NCI-H146 treated with DMSO at 0.1 percent for 48 hours (cell line): Measurements from ENCODE around the gene SRMS.
A peak's percentile ranks its signal among the peaks of the same experiment; 100 is the strongest.

Experiments
- DNase-seq: peaks from one replicate; lab custom pipeline; 2025; ENCODE audit not compliant: unreplicated experiment; lab: John Stamatoyannopoulos, UW

Gene SRMS

DNA sequence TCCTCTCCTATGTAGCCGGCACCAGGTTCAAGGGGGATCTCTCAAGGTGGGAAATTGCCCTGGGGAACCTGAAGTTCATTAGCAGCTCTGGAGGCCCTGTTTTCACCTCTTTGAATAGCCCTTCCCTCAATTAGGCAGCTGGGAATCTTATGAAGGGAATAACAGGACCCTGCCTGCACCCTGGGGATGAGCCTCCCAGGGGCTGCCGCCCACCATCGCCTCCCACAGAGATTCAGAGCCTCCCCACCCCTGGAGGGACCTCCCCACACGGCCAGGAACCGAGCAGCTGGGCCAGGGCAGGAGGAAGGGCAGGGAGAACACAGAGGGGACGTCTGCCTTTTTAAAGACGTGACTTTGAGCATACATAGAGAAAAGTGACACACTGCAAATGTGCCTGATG lies 44.0 kb downstream of the SRMS start:
- no peak for DNase-seq

DNA sequence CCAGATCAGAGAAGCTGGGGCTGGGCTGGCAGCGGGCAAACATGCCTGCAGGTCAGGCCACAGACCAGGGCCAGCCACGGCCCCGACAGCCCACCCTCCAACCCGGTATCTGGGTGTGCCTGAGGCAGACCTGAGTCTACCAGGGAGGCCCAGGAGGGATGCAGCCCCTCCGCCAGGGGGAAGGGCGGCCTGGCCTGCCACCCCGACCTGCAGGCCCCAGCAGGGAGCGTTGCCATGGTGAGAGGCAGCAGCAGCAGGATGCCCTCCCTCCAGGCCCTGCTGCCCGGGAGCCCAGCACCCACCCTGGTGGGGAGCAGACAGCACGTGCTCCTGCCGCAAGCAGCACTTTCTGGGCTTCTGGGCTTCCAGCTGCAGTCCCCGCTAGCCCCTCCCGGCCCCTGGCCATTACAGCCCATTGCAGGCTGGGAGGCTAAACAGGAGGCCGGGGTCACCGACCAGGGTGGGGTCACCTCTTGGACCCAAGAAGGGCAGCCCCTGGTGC lies 44.8 kb downstream of the SRMS start:
- DNase-seq, result peak; percentile 89

DNA sequence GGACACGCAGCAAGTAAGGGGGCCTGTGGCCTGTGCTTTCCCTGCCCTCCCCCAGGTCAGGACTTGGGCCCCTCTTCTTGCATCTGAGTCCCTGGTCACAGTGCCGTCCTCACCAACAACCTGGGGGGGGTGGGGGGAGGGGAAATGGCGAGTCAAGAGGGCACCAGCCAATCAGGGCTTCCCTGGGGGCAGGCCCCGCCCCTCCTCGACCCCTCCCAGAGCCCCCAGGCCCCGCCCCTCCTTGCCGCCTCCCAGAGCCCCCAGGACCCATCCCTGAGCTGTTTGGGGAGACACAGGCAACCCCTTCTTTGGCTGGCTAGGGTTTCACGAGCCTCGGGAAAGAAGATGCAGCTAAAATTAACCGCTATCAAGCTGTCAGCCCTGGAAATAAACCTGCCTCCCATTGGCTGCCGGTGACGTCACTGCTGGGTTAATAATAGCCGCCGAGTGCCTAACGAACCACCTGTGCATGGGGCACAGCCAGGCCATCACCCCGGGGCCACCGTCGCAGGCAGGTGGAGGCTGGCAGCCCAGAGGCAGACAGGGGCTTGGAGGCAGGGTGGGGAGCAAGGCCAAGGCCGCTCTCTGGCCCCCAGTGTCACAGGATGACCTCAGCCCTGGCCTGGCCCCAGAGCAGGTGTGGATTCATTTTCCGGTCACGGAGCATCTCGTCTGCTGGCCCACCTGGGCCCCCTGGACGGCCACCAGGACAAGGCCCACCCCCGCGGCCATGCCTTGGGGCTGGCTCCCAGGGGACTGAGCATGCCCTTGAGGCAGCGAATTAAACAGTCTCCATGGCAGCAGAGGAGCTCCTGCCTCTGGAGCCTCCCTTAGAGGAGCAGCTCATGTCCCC lies 45.5 kb downstream of the SRMS start:
- peak; percentile 94 for DNase-seq

DNA sequence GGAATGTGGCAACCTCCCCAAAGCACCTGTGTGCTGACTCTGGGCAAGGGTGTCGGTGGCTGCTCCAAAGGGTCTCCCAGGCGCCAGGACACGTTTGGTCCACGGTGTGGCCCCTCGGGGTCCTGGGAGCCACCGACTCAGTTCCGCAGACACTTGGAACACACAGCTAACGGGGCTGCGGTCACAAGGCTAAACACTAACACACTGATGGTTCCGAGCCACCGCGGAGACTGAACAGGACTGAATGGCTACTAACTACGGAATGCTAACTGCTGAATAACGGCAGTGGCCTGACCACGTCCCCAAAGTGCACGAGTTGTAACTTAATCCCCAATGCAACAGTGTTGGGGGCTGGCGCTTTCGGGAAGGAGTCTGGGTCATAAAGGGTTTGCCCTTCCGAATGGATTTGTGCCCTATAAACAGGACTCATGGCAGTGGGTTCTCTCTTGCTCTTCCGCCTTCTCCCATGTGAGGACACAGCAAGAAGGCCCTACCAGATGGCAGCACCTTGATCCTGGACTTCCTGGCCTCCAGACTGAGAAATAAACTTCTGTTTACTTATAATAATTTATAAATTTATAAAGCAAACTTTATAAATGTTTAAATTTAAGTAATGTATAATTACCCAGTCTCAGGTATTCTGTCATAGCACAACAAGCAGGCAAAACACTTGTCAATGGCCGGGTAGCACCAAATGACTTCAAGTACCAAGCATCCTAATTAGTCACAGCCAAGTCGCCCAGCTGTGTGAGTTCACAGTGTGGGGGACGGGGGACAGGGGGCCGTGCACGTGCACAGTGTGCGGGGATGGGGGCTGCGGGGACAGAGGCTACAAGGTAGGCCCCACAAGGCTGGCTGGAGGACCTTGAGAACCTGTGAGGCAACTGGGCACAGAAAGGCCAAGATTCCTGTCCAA lies 46.4 kb downstream of the SRMS start:
- no peak for DNase-seq

DNA sequence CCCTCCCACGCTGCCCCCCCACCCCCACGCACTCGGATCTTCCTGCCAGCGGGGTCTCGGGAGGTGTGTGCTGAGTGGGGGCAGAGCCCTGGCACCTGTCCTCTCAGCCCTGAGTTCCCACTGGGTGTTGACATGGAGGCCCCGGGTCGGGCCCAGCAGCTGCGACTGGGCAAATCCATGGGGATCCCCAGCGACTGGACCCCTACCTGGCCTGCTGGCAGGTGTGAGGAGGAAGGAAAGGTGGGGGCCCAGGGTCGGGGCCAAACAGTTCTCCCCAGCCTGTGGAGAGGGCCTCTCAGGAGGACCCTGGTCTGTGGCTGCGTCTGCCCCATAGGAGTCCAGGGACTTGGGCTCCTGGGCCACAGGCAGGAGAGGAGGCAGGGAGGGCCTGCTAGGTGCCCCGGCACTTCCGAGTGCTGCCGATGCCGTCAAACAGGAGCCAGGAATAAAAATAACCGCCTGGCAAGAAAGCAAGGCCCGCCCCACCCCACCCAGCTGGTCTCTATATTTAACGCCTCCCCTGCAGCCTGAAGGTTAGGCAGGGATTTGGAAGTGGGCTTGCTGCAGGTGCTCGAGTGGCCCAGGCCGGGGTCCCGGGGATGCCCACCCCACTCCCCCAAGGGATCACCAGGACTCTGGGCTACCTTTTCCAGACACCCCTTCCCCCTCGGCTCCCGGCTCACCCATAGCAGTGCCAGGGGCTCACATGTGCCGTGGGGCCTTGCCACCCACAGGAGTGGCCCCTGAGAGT lies 47.2 kb downstream of the SRMS start:
- no peak for DNase-seq

DNA sequence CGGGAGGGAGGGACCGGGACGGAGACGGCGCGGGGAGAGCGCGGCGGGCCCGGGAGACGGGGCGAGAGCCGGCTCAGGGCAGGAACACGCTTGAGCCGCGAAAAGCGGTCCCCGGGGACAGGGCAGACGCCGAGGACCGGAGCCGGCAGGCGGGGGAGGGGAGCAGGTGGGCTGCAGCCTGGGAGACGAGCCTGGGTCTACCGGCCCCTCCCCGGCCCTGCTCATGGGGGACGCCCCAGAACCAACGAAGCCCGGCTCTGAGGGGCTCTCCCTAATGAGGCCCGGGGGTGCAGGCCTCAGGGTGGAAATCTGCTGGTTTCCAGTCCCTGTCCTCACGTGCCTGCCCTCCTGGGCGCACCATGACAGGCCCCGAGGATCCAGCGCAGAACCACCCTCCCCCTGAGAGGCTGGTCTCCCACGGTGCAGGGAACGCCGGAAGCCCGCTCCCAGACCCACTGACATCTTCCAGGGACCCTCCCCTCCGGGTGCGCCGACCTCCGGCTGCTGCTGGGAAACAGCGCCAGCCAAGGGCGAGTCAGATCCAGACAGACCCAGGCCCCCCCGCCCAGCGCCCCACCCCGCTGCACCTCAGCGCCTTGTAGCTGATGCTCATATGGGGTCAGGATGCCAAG lies 48.1 kb downstream of the SRMS start:
- DNase-seq, result no peak

DNA sequence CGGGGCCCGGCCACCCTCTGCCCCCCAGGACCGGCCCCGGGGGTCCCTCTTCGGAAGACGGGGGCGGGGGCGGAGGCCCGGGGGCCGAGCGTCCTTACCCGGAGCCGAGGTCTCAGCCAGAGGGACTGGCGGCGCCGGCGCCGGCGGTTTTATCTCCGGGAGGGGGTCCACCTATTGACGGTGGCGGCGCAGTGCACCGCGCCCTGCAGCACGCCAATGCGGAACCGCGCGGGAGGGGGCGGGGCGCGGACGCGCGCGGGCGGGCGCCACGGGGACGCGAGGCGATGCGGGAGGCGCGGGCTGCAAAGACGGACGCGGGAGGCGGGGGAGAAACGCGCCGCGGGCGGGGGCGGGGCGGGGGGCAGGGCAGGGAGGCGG lies 48.6 kb downstream of the SRMS start, which contains the start of gene EEF1A2:
Gene EEF1A2, minus strand, starts transcription at position 124 of the 378 bp plus-strand sequence. CDS start 1,320 bp downstream, outside the sequence.
- DNase-seq, result no peak

DNA sequence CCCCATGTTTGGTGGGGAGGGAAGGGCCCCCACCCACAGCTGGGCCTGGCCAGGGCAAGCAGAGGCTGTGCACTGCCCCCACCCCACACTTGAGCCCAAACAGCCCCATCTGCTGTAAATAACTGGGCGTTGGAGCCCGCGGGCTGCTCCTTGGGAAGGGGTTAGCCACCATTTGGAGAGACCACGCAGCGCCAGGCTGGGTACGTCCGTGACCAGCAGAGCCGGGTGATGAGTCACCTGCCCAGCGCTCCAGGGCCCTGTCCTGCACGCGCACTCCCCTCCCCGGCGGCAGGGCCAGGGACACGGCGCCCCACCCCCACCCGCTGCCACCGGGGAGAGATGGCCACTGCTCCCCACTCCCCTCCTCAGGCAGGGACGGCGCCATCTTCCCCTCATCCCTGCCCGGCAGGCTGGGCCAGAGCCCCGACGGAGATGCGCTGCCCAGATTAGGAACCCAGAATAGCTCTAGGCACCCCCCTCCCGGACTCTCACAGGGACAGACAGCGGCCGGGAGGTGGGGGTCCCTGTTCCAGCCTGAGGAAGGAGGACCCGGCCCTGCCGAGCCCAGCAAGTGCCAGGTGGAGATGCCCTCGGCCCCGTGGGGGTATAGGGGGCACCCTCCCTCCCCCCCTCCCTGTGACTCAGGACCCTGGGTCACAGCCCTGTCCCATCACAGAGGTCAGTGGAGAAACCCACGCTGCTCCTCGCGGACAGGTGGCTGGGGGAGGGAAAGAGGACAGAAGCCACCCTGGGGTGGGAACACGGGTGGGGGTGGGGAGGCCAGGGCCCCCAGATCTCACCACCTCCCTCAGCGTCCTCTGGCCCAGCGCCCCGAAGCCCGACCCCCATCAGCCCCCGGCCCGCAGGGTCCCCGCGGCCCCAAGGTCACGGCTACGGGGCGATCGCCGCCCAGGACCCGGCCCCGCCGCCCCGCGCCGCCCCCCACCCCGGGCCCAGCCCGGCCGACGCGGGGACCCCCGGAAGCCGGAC lies 49.3 kb downstream of the SRMS start:
- DNase-seq, result peak; percentile 37

DNA sequence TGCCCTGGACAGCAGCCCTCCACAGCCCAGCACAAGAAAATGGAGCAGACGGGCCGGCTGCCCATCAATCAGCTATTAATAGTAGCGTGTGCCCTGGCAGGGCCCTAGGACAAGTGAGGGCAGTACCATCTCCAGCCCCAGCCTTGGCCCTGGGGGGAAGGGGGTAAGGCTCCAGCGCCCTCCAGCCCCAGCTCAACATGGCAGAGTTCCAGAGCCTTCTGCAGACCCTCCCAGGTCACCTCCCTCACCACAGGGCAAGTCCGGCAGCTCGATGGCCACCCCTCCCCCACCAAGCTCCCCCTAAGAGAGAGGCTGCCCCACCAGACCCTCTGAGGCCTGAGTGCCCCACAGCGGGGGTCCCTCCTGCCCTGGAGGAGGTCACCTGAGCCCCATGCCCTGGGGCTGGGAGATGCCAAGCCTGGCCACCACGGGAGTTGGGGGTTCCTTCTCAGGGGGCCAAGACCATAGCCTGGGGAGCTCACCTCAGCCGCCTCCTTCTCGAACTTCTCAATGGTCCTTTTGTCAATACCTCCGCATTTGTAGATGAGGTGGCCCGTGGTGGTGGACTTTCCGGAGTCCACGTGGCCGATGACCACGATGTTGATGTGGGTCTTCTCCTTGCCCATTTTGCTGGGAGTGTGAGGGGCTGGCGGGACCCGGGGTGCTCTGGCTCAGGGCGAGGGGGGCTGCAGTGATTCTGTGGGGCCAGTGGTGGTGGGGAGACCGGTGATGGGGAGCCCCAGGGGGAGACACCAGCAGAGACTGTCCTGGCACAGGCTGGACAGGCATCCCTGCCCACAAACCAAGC lies 50.2 kb downstream of the SRMS start:
- DNase-seq, result no peak

DNA sequence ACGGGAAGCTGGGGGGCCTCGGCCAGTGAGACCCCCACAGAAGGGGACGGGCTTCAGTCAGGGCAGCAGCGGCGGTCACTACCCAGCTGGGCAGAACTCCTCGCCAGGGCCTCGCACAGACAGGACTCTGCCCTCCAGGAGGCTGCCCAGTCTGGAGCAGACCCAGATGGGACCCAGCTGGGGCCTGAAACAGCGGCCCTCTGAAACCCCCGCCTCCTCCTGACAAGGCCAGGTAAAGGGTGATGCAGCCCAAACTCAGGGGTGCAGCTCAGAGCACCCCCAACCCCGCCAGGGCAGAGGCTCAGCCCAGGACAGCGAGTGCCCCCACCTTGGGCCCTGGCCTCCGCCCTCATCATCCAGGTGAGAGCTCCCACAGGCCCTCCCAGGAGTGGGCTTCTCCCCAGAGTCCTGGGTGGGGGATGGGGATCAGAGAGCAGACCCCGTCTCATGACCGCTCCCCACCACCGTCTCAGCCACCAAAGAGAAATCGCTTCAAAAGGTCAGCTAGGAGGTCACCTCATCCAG lies 50.9 kb downstream of the SRMS start:
- no peak for DNase-seq

DNA sequence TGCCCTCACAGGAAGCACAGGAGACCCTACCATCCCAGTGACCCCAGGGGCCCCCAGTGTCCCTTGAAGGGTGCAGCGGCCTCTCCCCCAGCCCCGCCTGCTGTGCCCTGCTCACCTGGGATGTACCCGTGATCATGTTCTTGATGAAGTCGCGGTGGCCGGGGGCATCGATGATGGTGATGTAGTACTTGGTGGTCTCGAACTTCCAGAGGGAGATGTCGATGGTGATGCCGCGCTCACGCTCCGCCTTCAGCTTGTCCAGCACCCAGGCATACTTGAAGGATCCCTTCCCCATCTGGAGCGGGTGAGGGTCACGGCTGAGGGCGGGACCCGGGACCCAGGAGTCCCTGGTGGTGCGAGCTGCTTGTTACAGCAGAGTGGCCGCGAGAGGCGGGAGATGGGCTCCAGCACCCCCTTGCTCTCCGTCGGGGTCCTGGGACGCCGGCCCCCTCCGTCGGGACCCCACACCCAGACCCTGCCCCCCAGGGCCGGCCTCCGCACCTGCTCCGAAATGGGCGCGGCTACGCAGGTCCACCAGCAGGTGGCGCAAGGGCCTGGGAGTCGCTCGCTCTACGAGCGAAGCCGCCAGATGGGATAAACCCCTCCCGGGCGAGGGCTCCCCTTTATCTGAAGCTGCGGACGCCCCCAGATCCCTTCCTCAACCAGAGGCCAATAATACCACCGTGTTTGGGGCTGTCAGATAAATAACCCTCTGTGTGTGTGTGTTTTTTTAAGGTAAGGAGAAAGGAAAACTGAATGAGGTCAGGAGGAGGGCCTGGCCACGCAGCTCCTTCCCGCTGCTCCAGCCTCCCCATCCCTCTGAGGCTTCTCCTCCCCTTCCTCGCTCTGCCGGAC lies 51.6 kb downstream of the SRMS start:
- DNase-seq, result no peak

DNA sequence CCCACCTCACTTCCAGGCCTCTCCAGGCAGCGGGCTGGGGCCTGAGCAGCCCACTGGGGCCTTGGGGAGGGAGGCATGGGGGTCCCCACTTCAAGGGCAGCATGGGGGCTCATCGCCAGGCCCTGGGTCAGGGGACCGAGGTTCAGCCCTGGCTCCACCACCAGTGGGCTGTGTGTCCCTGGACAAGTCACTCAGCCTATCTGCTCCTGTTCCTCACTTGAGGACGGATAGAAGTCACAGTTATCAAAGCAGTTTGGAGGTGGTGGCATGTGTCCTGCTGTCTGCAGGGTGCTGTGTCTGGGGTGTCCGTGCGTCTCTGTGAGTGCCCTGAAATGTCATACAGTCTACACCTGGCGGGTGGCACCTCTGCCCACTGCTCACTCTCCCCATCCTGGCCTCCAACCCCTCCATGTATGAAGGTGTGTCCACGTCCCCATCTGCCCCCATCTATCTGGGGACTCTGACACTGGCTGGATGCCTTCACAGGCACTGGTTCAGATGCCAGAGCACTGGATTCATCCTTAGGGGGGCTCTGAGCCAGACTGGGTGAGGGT lies 52.3 kb downstream of the SRMS start:
- no peak for DNase-seq

DNA sequence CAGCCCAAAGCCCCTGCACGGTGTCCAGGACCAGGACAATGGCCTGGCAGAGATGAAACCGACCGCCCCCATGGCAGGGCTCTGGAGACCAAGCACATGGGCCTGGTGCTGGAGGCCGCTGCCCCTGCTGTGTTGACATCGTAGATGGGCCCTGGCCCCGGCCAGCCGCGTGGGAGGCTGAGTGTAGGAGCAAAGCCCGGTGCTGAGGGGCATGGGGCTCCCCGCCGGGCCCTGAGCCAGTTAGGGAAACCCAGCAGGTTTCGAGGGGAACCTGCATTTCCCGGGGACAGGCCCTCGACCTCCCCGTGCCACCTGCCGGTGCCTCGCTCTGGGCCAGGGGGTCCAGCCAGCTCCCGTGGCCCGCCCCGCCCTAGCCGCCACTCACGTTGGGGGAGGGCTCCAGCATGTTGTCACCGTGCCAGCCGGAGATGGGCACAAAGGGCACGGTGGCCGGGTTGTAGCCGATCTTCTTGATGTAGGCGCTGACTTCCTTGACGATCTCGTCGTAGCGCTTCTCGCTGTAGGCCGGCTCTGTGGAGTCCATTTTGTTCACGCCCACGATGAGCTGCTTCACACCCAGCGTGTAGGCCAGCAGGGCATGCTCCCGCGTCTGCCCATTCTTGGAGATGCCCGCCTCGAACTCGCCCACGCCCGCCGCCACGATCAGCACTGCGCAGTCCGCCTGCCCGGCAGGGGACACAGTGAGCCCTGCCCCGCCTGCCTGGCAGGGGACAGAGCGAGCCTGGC lies 53.0 kb downstream of the SRMS start:
- no peak for DNase-seq

DNA sequence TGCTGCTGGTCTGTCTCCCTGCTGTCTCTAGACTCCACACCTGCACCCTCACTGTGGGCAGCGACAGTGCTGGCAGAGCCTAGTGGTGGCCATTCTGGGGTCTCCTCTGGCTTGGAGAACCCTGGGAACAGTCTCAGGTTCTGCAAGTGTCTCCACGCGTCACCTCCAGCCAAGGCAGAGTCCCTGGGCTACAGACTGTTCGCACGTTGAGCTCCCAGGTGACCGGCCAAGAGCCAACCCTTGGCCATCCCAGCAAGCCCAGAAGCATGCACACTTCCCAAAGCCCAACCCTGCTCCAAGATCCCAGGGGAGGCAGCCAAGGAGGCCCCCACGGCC lies 53.5 kb downstream of the SRMS start:
- DNase-seq, result no peak

DNA sequence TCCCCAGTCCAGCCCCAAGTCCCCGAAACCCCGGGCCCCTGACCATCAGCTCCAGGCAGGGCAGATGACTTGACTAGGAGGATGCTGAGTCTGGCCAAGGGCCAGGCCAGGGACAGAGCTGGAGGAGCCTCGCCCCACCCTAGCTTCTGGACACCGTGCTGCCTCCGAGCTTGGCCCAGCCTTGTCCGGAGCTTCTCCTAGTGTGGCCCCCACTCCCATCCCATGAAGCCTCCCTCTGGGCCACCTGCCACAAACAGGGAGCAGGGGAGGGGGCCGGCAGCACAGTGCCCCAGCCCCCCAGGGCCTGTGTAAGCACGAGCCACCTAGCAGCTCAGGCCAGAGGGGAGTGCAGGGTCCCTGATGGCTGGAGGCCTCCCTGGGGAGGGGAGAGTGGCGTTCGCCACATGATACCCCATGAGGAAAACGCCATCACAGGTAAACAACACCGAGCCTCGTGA lies 54.0 kb downstream of the SRMS start:
- DNase-seq, result no peak

DNA sequence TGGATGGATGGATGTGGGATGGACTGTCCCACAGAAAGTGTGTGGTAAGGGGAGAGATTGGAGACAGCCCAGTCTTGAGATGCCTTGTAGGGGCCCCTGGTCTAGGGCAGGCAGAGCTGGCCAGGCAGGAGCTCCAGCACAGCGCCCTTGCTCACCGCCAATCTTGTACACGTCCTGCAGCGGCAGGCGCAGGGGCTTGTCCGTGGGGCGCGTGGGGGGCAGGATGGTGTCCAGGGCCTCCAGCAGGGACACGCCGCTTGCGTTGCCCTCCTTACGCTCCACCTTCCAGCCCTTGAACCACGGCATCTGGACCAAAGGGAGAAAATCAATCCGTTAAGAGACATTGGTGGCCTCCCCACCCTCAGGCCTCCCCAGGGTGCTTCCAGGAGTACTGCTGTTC lies 54.6 kb downstream of the SRMS start:
- DNase-seq, result no peak
